Measurements from ENCODE around the gene PSMG4. TPM values are rescaled to one million over a fixed set of nuclear protein-coding genes. Genes with fewer than 3 reads are reported as not detected.

Gene PSMG4
- total and polyA plus RNA-seq, 2 donors (not counting 3 experiments of a cell fraction or from before 2014, with no cell fraction given): 31.4 to 46.0 TPM

GRCh38 chr6:3314176-3314575 lies 55.4 kb downstream of the PSMG4 start:
- H3K9ac ChIP-seq (replicated peaks; ENCODE audit: extremely low read depth, insufficient read depth, low read length): no peak overlapping the region
- H3K9me1 ChIP-seq (replicated peaks; ENCODE audit: control insufficient read depth, extremely low read depth, insufficient read depth, low read length): no peaks in the 10 kb centered on the region
- intact Hi-C loops (cut with micrococcal nuclease) (no loop called here), dilution Hi-C loops (cut with MboI; ENCODE audit: extremely low pct_ligation_motif_present, low sequenced_read_pairs) (no loop called here)
- no peaks in the 10 kb centered on the region for H3K36me3 ChIP-seq (ENCODE audit: control insufficient read depth in 2 of 2, extremely low read depth in 1 of 2, insufficient read depth in 2 of 2, low read length in 2 of 2)
- no peaks in the 10 kb centered on the region for H3K27me3 ChIP-seq (ENCODE audit: control insufficient read depth in 2 of 2, insufficient read depth in 2 of 2, low read length in 2 of 2)
- BruUV-seq (replicated peaks): no TSS peak
- H3K9me3 ChIP-seq (replicated peaks; ENCODE audit: control insufficient read depth, insufficient read depth, low read length): no peaks in the 10 kb centered on the region
- FAIRE-seq: no peak
- H3K4me3 ChIP-seq (replicated peaks in 1 of 3; ENCODE audit: insufficient read depth in 1 of 3, low read depth in 1 of 3, low read length in 3 of 3): no peak overlapping the region
- H3K4me1 ChIP-seq (ENCODE audit: control insufficient read depth, extremely low read depth, insufficient read depth, low read length): no peaks in the 10 kb centered on the region
- H3K79me2 ChIP-seq (ENCODE audit: control insufficient read depth, insufficient read depth, low read length): no peaks in the 10 kb centered on the region
- H2AFZ ChIP-seq (ENCODE audit: low read depth, low read length): no peak overlapping the region
- H3K4me2 ChIP-seq (ENCODE audit: insufficient read depth, low read length): no peak overlapping the region
- no peak for TF ChIP-seq MYC (IDR thresholded peaks at IDR 0.05; ENCODE audit: low read depth, low read length)
- no peak for TF ChIP-seq JUN (IDR thresholded peaks at IDR 0.05; ENCODE audit: borderline replicate concordance, insufficient read depth, insufficient read length, low read depth)
- ChIA-PET CTCF (no interaction called here), POLR2A (no interaction called here)
- H4K20me1 ChIP-seq (replicated peaks; ENCODE audit: control insufficient read depth, extremely low read depth, insufficient read depth, low read length): no peaks in the 10 kb centered on the region
- H3K27ac ChIP-seq (ENCODE audit: insufficient read depth, low read depth, low read length): no peak overlapping the region
- DNase-seq (ENCODE audit: low read depth, low spot score): no peak

GRCh38 chr6:3314621-3315467 lies 56.1 kb downstream of the PSMG4 start:
- no peaks in the 10 kb centered on the region for H3K79me2 ChIP-seq (ENCODE audit: control insufficient read depth, insufficient read depth, low read length)
- FAIRE-seq: no peak
- TF ChIP-seq POLR2AphosphoS5 (IDR thresholded peaks at IDR 0.05; ENCODE audit: insufficient read depth, low read depth, low read length) (no peak), CTCF (IDR thresholded peaks at IDR 0.05; ENCODE audit: extremely low read depth in 1 of 2, insufficient read depth in 1 of 2, low read depth in 1 of 2, low read length in 2 of 2) (no peak)

More at GRCh38 chr6:3314621-3315467, 56.1 kb downstream of the PSMG4 start:
- POLR2A ChIA-PET: no interaction called here
- H3K9ac ChIP-seq (replicated peaks; ENCODE audit: extremely low read depth, insufficient read depth, low read length): no peak overlapping the region
- intact Hi-C loops (cut with micrococcal nuclease) (no loop called here), dilution Hi-C loops (cut with MboI; ENCODE audit: extremely low pct_ligation_motif_present, low sequenced_read_pairs) (no loop called here)
- no peak overlapping the region for H2AFZ ChIP-seq (ENCODE audit: low read depth, low read length)
- no peaks in the 10 kb centered on the region for H3K9me1 ChIP-seq (replicated peaks; ENCODE audit: control insufficient read depth, extremely low read depth, insufficient read depth, low read length)
- H3K36me3 ChIP-seq (ENCODE audit: control insufficient read depth in 2 of 2, extremely low read depth in 1 of 2, insufficient read depth in 2 of 2, low read length in 2 of 2): no peaks in the 10 kb centered on the region
- H3K27me3 ChIP-seq (ENCODE audit: control insufficient read depth in 2 of 2, insufficient read depth in 2 of 2, low read length in 2 of 2): no peaks in the 10 kb centered on the region
- H3K4me1 ChIP-seq (ENCODE audit: control insufficient read depth, extremely low read depth, insufficient read depth, low read length): no peaks in the 10 kb centered on the region
- no peak overlapping the region for H3K4me2 ChIP-seq (ENCODE audit: insufficient read depth, low read length)
- BruUV-seq (replicated peaks): no TSS peak
- CTCF ChIA-PET: interaction anchor here (1.7 kb wide), 1 partner anchor 22 kb away, joined by 4 read pairs; no protein-coding TSS in a partner anchor
- H3K27ac ChIP-seq (ENCODE audit: insufficient read depth, low read depth, low read length): no peak overlapping the region
- H3K4me3 ChIP-seq (replicated peaks in 1 of 3; ENCODE audit: insufficient read depth in 1 of 3, low read depth in 1 of 3, low read length in 3 of 3): no peak overlapping the region
- DNase-seq (ENCODE audit: low read depth, low spot score): no peak
- no peaks in the 10 kb centered on the region for H4K20me1 ChIP-seq (replicated peaks; ENCODE audit: control insufficient read depth, extremely low read depth, insufficient read depth, low read length)
- no peaks in the 10 kb centered on the region for H3K9me3 ChIP-seq (replicated peaks; ENCODE audit: control insufficient read depth, insufficient read depth, low read length)
